ENCODE data around the gene UGT1A6. TPM values are rescaled to one million over a fixed set of nuclear protein-coding genes. Genes with fewer than 3 reads are reported as not detected.

UGT1A6 gene
- total RNA-seq, 1 experiment from 2014 or later = not detected

DNA sequence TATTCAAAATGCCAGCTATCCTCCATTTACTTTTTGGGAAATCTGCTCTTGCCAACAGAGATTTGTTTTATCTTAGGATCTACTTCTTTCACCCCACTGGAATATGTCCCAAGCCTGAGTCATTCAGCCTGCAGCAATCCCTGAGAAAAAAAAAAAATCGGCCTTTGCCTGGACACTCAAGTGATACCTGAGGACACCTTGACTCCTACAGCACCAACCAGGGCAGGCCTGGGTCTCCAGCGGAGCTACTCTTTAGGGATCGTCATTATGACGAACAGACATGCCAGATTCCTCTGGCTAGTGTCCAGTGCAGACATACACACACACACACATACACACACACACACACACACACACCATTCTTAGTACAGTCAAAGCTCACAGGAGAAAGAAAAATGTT, 2.2 kb upstream of the UGT1A6 start:
- BruUV-seq (replicated peaks) = no TSS peak
- POLR2A ChIA-PET (ENCODE audit: low non-redundant PET) = no interaction called here
- CTCF ChIA-PET = no interaction called here
- H3K27me3 ChIP-seq (replicated peaks; ENCODE audit: insufficient read depth, low read depth, low read length, poor library complexity) = no peaks in the 10 kb centered on the region
- no peaks in the 10 kb centered on the region for H3K36me3 ChIP-seq (ENCODE audit: insufficient read depth, low read length, poor library complexity, severe bottlenecking)
- intact Hi-C loops (cut with micrococcal nuclease; ENCODE audit: unreplicated experiment) = no loop called here
- H3K27ac ChIP-seq (ENCODE audit: low read depth, low read length, poor library complexity, severe bottlenecking) = no peak overlapping the region
- TF ChIP-seq EZH2 (IDR thresholded peaks at IDR 0.05; ENCODE audit: borderline replicate concordance, low read depth, low read length, poor library complexity, severe bottlenecking) = no peak
- TF ChIP-seq, protein P1, sequence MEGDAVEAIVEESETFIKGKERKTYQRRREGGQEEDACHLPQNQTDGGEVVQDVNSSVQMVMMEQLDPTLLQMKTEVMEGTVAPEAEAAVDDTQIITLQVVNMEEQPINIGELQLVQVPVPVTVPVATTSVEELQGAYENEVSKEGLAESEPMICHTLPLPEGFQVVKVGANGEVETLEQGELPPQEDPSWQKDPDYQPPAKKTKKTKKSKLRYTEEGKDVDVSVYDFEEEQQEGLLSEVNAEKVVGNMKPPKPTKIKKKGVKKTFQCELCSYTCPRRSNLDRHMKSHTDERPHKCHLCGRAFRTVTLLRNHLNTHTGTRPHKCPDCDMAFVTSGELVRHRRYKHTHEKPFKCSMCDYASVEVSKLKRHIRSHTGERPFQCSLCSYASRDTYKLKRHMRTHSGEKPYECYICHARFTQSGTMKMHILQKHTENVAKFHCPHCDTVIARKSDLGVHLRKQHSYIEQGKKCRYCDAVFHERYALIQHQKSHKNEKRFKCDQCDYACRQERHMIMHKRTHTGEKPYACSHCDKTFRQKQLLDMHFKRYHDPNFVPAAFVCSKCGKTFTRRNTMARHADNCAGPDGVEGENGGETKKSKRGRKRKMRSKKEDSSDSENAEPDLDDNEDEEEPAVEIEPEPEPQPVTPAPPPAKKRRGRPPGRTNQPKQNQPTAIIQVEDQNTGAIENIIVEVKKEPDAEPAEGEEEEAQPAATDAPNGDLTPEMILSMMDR (conservative IDR thresholded peaks at IDR 0.05; ENCODE audit: low read depth, low read length) = no peak
- H3K9me3 ChIP-seq (ENCODE audit: low read depth, low read length, poor library complexity, severe bottlenecking) = no peaks in the 10 kb centered on the region
- no peaks in the 10 kb centered on the region for H3K4me1 ChIP-seq (ENCODE audit: insufficient read depth, low read length, poor library complexity, severe bottlenecking)
- no peak for DNase-seq (ENCODE audit: low spot score)
- H3K4me3 ChIP-seq (ENCODE audit: low read depth, low read length, poor library complexity, severe bottlenecking) = no peak overlapping the region

DNA sequence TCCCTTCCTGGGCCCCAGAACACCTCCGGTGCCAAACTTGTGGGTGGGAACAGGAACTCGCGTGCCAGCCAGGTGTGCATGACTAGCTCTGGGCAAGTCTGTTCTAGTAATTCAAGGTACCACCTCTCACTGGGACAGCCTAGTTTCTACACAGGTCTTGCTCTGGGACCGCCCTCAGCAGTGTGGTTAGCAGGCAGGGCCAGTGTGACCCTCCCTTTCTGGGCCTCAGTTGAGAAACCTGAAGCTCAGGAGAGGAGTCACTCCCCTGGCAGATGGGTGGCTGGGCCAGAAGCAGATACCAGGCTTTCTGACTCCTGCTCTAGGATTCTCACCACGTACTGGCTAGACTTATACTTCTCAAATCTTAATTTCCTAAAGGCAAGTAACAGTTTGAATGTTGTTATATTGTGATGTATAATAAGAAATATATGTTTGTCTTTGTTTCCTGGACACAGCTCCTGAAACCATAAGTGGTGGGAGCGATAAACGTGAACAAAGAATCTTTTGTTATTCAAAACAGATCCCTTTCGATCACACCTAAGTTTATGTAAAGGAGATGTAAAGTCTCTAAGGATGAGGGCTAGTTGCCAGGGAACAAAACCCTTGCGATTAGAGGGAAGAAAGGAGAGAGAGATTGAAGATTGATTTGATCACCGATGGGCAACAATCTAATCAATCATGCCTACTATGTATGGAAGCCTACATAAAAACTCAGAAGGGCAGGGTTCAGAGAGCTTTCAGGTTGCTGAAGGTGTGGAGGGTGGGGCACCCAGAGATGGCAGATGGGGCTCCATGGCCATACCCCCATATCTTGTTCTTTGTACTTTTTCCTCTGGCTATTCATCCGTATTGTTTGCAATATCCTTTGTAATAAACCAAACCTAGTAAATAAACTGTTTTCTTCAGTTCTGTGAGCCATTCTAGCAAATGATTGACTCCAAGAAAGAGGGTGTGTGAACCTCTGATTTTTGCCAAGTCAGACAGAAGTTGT, 952 bp upstream of the UGT1A6 start:
- intact Hi-C loops (cut with micrococcal nuclease; ENCODE audit: unreplicated experiment) = no loop called here
- no TSS peak for BruUV-seq (replicated peaks)
- H3K4me1 ChIP-seq (ENCODE audit: insufficient read depth, low read length, poor library complexity, severe bottlenecking) = no peaks in the 10 kb centered on the region
- TF ChIP-seq EZH2 (IDR thresholded peaks at IDR 0.05; ENCODE audit: borderline replicate concordance, low read depth, low read length, poor library complexity, severe bottlenecking) = no peak
- TF ChIP-seq, protein P1 (conservative IDR thresholded peaks at IDR 0.05; ENCODE audit: low read depth, low read length) = no peak
- POLR2A ChIA-PET (ENCODE audit: low non-redundant PET) = interaction anchor here (0.6 kb wide), 1 partner anchor 12 kb away, joined by 3 read pairs; no protein-coding TSS in a partner anchor
- no peaks in the 10 kb centered on the region for H3K27me3 ChIP-seq (replicated peaks; ENCODE audit: insufficient read depth, low read depth, low read length, poor library complexity)
- no peak for DNase-seq (ENCODE audit: low spot score)
- no peak overlapping the region for H3K27ac ChIP-seq (ENCODE audit: low read depth, low read length, poor library complexity, severe bottlenecking)
- no peak overlapping the region for H3K4me3 ChIP-seq (ENCODE audit: low read depth, low read length, poor library complexity, severe bottlenecking)
- no peaks in the 10 kb centered on the region for H3K9me3 ChIP-seq (ENCODE audit: low read depth, low read length, poor library complexity, severe bottlenecking)
- no peaks in the 10 kb centered on the region for H3K36me3 ChIP-seq (ENCODE audit: insufficient read depth, low read length, poor library complexity, severe bottlenecking)
- CTCF ChIA-PET = no interaction called here

DNA sequence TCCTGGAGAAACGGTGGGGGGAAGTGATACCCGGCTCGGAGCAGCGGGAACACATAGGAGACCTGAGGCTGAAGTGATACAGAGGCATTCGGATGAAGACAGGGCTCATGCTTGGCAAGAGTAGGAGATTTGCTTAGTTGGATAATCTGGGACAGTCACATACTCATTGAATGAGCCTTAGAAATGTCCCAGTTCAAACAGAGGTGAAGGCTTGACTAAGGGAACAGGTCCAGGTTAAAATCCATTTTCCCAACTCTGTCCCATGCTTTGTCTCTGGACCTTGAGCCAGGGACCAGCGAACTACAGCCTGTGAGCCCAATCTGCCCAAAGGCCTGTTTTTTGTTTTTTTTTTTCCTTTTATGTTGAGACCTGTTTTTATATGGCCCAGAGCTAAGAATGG, 1.3 kb downstream of the UGT1A6 start:
- ChIA-PET POLR2A (ENCODE audit: low non-redundant PET) (no interaction called here), CTCF (no interaction called here)
- H3K4me3 ChIP-seq (ENCODE audit: low read depth, low read length, poor library complexity, severe bottlenecking) = no peak overlapping the region
- no peak for DNase-seq (ENCODE audit: low spot score)
- no TSS peak for BruUV-seq (replicated peaks)
- no peaks in the 10 kb centered on the region for H3K4me1 ChIP-seq (ENCODE audit: insufficient read depth, low read length, poor library complexity, severe bottlenecking)
- H3K27me3 ChIP-seq (replicated peaks; ENCODE audit: insufficient read depth, low read depth, low read length, poor library complexity) = no peaks in the 10 kb centered on the region
- H3K36me3 ChIP-seq (ENCODE audit: insufficient read depth, low read length, poor library complexity, severe bottlenecking) = no peaks in the 10 kb centered on the region
- intact Hi-C loops (cut with micrococcal nuclease; ENCODE audit: unreplicated experiment) = no loop called here
- no peaks in the 10 kb centered on the region for H3K9me3 ChIP-seq (ENCODE audit: low read depth, low read length, poor library complexity, severe bottlenecking)
- no peak overlapping the region for H3K27ac ChIP-seq (ENCODE audit: low read depth, low read length, poor library complexity, severe bottlenecking)
- TF ChIP-seq, protein P1 (conservative IDR thresholded peaks at IDR 0.05; ENCODE audit: low read depth, low read length) = no peak
- no peak for TF ChIP-seq EZH2 (IDR thresholded peaks at IDR 0.05; ENCODE audit: borderline replicate concordance, low read depth, low read length, poor library complexity, severe bottlenecking)

All from A673 (cell line).